Measurements from ENCODE around the gene PLEKHG7.

PLEKHG7 gene

GRCh38 chr12:92803903-92804302, 101.1 kb downstream of the PLEKHG7 start:
- DNase-seq (ENCODE audit: low spot score) = no peak
- TF ChIP-seq CTCF (IDR thresholded peaks at IDR 0.05; ENCODE audit: extremely low read depth, insufficient read depth, missing control alignments) = no peak
- in situ Hi-C loops (cut with MboI; ENCODE audit: low pct_unique_long_range_greater_than_20kb, low sequenced_read_pairs, unreplicated experiment) = no loop called here

GRCh38 chr12:92810370-92810769, 107.6 kb downstream of the PLEKHG7 start:
- TF ChIP-seq CTCF (IDR thresholded peaks at IDR 0.05; ENCODE audit: extremely low read depth, insufficient read depth, missing control alignments) = no peak
- DNase-seq (ENCODE audit: low spot score) = peak; percentile 46
- in situ Hi-C loops (cut with MboI; ENCODE audit: low pct_unique_long_range_greater_than_20kb, low sequenced_read_pairs, unreplicated experiment) = no loop called here

DNA sequence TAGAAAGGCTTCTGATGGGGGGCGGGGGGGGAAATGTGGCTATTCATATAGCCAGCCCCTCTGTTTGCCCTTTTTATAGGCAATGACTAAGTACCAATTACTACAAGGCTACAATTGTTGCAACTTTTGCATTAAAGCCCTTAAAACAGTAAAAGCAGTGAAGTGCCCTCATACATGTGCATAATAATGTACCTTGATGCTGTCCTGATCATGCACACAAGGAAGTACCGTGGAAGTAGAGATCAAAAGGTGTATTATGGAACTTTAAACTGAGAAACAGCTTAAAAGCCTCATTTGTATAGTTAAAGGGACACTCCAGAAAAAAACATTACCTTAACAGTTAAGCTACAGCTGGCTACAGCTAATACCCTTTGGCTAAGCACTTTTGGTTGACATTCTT, 111.8 kb downstream of the PLEKHG7 start:
- no peak for DNase-seq (ENCODE audit: low spot score)
- no peak for TF ChIP-seq CTCF (IDR thresholded peaks at IDR 0.05; ENCODE audit: extremely low read depth, insufficient read depth, missing control alignments)
- in situ Hi-C loops (cut with MboI; ENCODE audit: low pct_unique_long_range_greater_than_20kb, low sequenced_read_pairs, unreplicated experiment) = no loop called here

DNA sequence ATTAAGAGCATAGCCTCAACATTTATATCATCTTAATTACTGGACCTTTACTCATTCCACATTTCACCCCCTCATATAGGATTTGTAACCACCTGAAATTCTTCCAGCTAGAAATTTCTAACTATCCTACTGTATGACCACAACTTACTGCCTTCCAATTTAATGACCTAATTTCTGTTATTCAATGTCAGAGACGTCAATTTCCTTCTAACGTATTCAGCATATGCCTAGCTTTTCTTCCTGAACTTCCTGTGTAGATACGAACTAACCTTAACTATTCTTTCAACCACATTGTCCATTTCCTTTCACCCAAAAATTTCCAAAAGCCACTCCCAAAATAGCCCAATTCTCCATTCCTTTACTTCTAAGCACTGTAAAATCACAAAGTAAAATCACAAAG, 118.4 kb downstream of the PLEKHG7 start:
- in situ Hi-C loops (cut with MboI; ENCODE audit: low pct_unique_long_range_greater_than_20kb, low sequenced_read_pairs, unreplicated experiment) = no loop called here
- no peak for TF ChIP-seq CTCF (IDR thresholded peaks at IDR 0.05; ENCODE audit: extremely low read depth, insufficient read depth, missing control alignments)

More for the DNA sequence above, 118.4 kb downstream of the PLEKHG7 start:
- DNase-seq (ENCODE audit: low spot score) = no peak

Measured in GM13977 (cell line).